ENCODE measurements around the gene CNIH4. TPM values are rescaled to one million over a fixed set of nuclear protein-coding genes. Genes with fewer than 3 reads are reported as not detected.
A peak's percentile ranks its signal among the peaks of the same experiment; 100 is the strongest.

The CNIH4 gene
- total RNA-seq, 1 donor, result 36.2 TPM

DNA sequence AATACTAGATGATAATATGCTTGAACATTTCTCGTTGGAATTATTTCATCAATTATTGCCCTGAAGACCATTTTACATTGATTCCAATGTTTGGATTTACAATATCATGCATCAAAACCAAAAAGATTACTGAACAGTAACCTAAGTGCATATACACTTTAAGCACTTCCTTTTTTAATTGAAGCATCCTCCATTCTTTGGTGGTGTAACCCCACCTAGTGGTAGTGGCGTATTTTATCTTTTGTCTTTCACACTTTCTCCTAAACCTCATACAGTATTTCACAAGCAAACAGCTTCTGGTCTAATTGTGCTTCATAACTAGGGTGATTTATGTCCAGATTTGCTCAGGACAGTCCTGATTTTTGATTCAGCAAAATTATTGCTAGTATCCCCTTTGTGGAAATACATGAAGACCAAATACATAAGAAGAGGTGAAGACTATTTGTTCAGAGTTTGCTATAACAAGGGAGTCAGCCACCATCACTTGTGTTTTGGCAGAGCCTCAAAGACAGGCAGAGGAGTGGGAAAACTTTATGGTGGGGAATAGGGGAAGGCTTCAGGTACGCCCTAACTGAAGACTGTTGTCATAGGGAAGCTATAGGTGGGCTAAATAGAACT, 23.3 kb upstream of the CNIH4 start:
- Histone ChIP-seq H3K27ac (ENCODE audit: low read depth, low read length) (peak overlapping the region; percentile 78), H4K20me1 (ENCODE audit: insufficient read depth, low read length) (no peaks in the 10 kb centered on the region), H3K4me2 (ENCODE audit: insufficient read depth, low read length) (peak overlapping the region; percentile 76), H3K27me3 (ENCODE audit: insufficient read depth, low read length) (no peaks in the 10 kb centered on the region), H3K36me3 (ENCODE audit: insufficient read depth, low read length) (no peaks in the 10 kb centered on the region), H3K79me2 (ENCODE audit: insufficient read depth, low read length) (peaks cover 17% of the 10 kb centered on the region), H3K9me3 (ENCODE audit: low read depth, low read length) (no peaks in the 10 kb centered on the region), H3K4me1 (ENCODE audit: insufficient read depth, low read length) (peaks cover 30% of the 10 kb centered on the region), H3K4me3 (ENCODE audit: insufficient read depth, low read length) (peak overlapping the region; percentile 36), H2AFZ (ENCODE audit: low read length) (peak overlapping the region; percentile 61)
- peak; percentile 41 for DNase-seq (ENCODE audit: insufficient read length, low spot score, missing footprints)
- peak; percentile 71 for TF ChIP-seq CTCF (IDR thresholded peaks at IDR 0.05; ENCODE audit: extremely low read depth, low read depth, low read length)

DNA sequence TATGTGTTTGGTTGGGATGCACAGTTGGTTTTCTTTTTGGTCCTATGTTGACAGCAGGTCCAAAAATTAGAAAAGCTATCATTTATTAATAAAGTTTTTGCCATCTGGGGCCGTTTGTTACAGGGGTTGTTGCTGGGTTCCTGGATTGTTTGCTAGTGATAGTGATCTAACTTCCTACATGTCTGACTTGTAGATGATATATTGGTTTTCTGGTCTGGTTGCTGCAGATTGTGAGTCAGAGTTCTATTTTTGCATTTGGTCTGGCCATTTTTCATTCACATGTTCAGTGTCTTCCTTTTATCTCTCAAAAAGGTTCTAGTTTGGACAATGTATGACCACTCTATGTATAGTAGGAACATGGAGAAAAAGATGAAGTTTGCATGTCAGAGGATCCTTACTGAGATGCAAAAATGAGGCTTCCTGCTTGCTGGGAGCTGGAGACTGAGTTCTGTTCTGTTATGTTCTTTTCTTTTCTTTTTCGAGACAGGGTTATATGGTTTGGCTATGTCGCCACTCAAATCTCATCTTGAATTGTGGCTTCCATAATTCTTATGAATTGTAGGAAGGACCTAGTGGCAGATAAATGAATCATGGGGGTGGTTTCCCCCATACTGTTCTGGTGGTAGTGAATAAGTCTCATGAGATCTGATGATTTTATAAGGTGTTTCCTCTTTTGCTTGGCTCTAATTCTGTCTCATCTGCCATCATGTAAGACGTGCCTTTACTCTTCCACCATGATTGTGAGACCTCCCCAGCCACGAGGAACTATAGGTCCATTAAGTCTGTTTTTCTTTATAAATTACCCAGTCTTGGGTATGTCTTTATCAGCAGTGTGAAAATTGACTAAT, 22.5 kb upstream of the CNIH4 start:
- TF ChIP-seq CTCF (IDR thresholded peaks at IDR 0.05; ENCODE audit: extremely low read depth, low read depth, low read length), result no peak
- Histone ChIP-seq H3K36me3 (ENCODE audit: insufficient read depth, low read length) (no peaks in the 10 kb centered on the region), H3K4me2 (ENCODE audit: insufficient read depth, low read length) (peak overlapping the region; percentile 76), H4K20me1 (ENCODE audit: insufficient read depth, low read length) (no peaks in the 10 kb centered on the region), H3K4me3 (ENCODE audit: insufficient read depth, low read length) (peak overlapping the region; percentile 36), H3K27me3 (ENCODE audit: insufficient read depth, low read length) (no peaks in the 10 kb centered on the region), H3K27ac (ENCODE audit: low read depth, low read length) (peak overlapping the region; percentile 78), H3K4me1 (ENCODE audit: insufficient read depth, low read length) (peaks cover 23% of the 10 kb centered on the region), H3K79me2 (ENCODE audit: insufficient read depth, low read length) (peaks cover 10% of the 10 kb centered on the region), H3K9me3 (ENCODE audit: low read depth, low read length) (no peaks in the 10 kb centered on the region), H2AFZ (ENCODE audit: low read length) (peak overlapping the region; percentile 72)
- DNase-seq (ENCODE audit: insufficient read length, low spot score, missing footprints), result peak; percentile 59

GRCh38 chr1:224338150-224338838, 18.4 kb upstream of the CNIH4 start:
- Histone ChIP-seq H3K4me3 (ENCODE audit: insufficient read depth, low read length) (no peak overlapping the region), H3K4me2 (ENCODE audit: insufficient read depth, low read length) (no peak overlapping the region), H3K36me3 (ENCODE audit: insufficient read depth, low read length) (no peaks in the 10 kb centered on the region), H4K20me1 (ENCODE audit: insufficient read depth, low read length) (no peaks in the 10 kb centered on the region), H3K79me2 (ENCODE audit: insufficient read depth, low read length) (no peaks in the 10 kb centered on the region), H2AFZ (ENCODE audit: low read length) (no peak overlapping the region), H3K27ac (ENCODE audit: low read depth, low read length) (no peak overlapping the region), H3K9me3 (ENCODE audit: low read depth, low read length) (no peaks in the 10 kb centered on the region), H3K27me3 (ENCODE audit: insufficient read depth, low read length) (peaks cover 3% of the 10 kb centered on the region), H3K4me1 (ENCODE audit: insufficient read depth, low read length) (peaks cover 15% of the 10 kb centered on the region)
- no peak for DNase-seq (ENCODE audit: insufficient read length, low spot score, missing footprints)
- TF ChIP-seq CTCF (IDR thresholded peaks at IDR 0.05; ENCODE audit: extremely low read depth, low read depth, low read length), result no peak
